Measurements from ENCODE around the gene PAX3.

DNA sequence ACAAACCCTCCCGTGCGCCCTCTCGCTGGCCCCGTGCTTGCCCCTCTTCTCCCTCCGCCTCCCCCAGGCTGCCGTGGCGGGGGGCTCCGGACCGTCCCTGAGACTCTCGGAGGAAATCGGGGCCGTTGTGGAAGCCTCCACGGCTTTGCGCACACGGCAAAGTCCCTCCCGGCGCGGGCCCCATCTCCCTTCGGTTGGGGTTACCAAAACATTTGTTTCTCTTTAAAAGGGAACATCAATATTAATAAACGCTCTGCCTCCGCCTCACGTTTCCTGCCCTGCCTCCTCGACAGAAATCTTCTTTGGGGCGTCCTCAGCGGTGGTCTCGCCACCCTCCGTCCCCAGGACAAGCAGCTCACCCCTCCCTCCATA lies 3.8 kb downstream of the PAX3 start:
- no peak for TF ChIP-seq CTCF (IDR thresholded peaks at IDR 0.05; ENCODE audit: borderline replicate concordance, extremely low read depth, low read length, poor library complexity, severe bottlenecking)
- no peak for TF ChIP-seq EZH2 (IDR thresholded peaks at IDR 0.05; ENCODE audit: borderline replicate concordance, low read depth, low read length, severe bottlenecking)
